G401.6 (cell line): Measurements from ENCODE around the gene GRID1.
"Not testable (repeated sequence)": the region's sequence is repeated elsewhere in the genome, so short reads cannot be mapped to it uniquely, and the experiment has no call there.

Experiments used
- FAIRE-seq: peaks from 2 replicates; lab custom pipeline; 2012; peaks lifted over from hg19 to GRCh38; lab: Jason Lieb, UNC

GRID1 gene

GRCh38 chr10:86103391-86104101 lies 263.0 kb downstream of the GRID1 start:
- FAIRE-seq, result no peak

- no peak for FAIRE-seq
Measured at GRCh38 chr10:86102451-86102850, 264.1 kb downstream of the GRID1 start.

- FAIRE-seq, result no peak
Measured at GRCh38 chr10:86102031-86102430, 264.6 kb downstream of the GRID1 start.

- FAIRE-seq, result no peak
Measured at GRCh38 chr10:86100581-86101061, 266.0 kb downstream of the GRID1 start.

- FAIRE-seq, result no peak
Measured at GRCh38 chr10:86099542-86100334, 266.9 kb downstream of the GRID1 start.

- FAIRE-seq, result no peak
Measured at GRCh38 chr10:86098187-86098881, 268.3 kb downstream of the GRID1 start.

GRCh38 chr10:86095061-86095460 lies 271.5 kb downstream of the GRID1 start:
- FAIRE-seq, result not testable (repeated sequence)

GRCh38 chr10:86092311-86092710 lies 274.3 kb downstream of the GRID1 start:
- not testable (repeated sequence) for FAIRE-seq

- no peak for FAIRE-seq
Measured at GRCh38 chr10:86091216-86091615, 275.4 kb downstream of the GRID1 start.

- no peak for FAIRE-seq
Measured at GRCh38 chr10:86090807-86091206, 275.8 kb downstream of the GRID1 start.

GRCh38 chr10:86087716-86088115 lies 278.9 kb downstream of the GRID1 start:
- FAIRE-seq, result no peak

- FAIRE-seq, result no peak
Measured at GRCh38 chr10:86086418-86086817, 280.2 kb downstream of the GRID1 start.

- no peak for FAIRE-seq
Measured at GRCh38 chr10:86085686-86086085, 280.9 kb downstream of the GRID1 start.

GRCh38 chr10:86085136-86085535 lies 281.5 kb downstream of the GRID1 start:
- no peak for FAIRE-seq

GRCh38 chr10:86084585-86084984 lies 282.0 kb downstream of the GRID1 start:
- no peak for FAIRE-seq

GRCh38 chr10:86083664-86084175 lies 282.9 kb downstream of the GRID1 start:
- FAIRE-seq, result no peak

GRCh38 chr10:86083206-86083605 lies 283.4 kb downstream of the GRID1 start:
- no peak for FAIRE-seq

- no peak for FAIRE-seq
Measured at GRCh38 chr10:86082556-86082955, 284.0 kb downstream of the GRID1 start.

- no peak for FAIRE-seq
Measured at GRCh38 chr10:86079088-86079487, 287.5 kb downstream of the GRID1 start.

GRCh38 chr10:86078639-86079035 lies 288.0 kb downstream of the GRID1 start:
- FAIRE-seq, result no peak

GRCh38 chr10:86077871-86078638 lies 288.5 kb downstream of the GRID1 start:
- no peak for FAIRE-seq

- FAIRE-seq, result no peak
Measured at GRCh38 chr10:86077271-86077670, 289.3 kb downstream of the GRID1 start.
